Measurements from ENCODE around the gene BTBD16.

DNA sequence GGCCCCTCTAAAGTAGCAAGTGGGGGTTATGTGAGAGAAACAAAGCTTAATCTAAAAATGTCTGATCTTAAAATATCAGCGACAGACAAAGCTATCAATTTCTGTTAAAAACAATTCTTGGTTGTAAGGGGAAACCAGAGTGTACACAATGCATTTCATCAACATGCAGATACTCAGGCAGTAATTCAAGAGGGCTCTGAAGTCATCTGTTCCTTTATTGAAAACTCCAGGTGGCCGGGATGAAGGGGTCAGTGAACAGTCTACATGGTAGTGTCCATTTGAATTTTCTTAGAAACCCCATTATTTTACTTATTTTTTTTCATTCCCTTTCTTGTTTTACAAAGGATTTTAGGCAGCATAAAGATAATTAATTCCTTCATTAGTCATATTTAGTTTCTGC lies 36.7 kb upstream of the BTBD16 start:
- TF ChIP-seq, protein P1, sequence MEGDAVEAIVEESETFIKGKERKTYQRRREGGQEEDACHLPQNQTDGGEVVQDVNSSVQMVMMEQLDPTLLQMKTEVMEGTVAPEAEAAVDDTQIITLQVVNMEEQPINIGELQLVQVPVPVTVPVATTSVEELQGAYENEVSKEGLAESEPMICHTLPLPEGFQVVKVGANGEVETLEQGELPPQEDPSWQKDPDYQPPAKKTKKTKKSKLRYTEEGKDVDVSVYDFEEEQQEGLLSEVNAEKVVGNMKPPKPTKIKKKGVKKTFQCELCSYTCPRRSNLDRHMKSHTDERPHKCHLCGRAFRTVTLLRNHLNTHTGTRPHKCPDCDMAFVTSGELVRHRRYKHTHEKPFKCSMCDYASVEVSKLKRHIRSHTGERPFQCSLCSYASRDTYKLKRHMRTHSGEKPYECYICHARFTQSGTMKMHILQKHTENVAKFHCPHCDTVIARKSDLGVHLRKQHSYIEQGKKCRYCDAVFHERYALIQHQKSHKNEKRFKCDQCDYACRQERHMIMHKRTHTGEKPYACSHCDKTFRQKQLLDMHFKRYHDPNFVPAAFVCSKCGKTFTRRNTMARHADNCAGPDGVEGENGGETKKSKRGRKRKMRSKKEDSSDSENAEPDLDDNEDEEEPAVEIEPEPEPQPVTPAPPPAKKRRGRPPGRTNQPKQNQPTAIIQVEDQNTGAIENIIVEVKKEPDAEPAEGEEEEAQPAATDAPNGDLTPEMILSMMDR (IDR thresholded peaks at IDR 0.05), result no peak
- TF ChIP-seq EZH2 (IDR thresholded peaks at IDR 0.05; ENCODE audit: borderline replicate concordance, insufficient read depth, low read depth, low read length, poor library complexity, severe bottlenecking), result no peak

Data from B cell (primary cell).